ENCODE measurements around the gene TDRD7.
A peak's percentile ranks its signal among the peaks of the same experiment; 100 is the strongest.

Gene TDRD7, protein sequence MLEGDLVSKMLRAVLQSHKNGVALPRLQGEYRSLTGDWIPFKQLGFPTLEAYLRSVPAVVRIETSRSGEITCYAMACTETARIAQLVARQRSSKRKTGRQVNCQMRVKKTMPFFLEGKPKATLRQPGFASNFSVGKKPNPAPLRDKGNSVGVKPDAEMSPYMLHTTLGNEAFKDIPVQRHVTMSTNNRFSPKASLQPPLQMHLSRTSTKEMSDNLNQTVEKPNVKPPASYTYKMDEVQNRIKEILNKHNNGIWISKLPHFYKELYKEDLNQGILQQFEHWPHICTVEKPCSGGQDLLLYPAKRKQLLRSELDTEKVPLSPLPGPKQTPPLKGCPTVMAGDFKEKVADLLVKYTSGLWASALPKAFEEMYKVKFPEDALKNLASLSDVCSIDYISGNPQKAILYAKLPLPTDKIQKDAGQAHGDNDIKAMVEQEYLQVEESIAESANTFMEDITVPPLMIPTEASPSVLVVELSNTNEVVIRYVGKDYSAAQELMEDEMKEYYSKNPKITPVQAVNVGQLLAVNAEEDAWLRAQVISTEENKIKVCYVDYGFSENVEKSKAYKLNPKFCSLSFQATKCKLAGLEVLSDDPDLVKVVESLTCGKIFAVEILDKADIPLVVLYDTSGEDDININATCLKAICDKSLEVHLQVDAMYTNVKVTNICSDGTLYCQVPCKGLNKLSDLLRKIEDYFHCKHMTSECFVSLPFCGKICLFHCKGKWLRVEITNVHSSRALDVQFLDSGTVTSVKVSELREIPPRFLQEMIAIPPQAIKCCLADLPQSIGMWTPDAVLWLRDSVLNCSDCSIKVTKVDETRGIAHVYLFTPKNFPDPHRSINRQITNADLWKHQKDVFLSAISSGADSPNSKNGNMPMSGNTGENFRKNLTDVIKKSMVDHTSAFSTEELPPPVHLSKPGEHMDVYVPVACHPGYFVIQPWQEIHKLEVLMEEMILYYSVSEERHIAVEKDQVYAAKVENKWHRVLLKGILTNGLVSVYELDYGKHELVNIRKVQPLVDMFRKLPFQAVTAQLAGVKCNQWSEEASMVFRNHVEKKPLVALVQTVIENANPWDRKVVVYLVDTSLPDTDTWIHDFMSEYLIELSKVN

GRCh38 chr9:97411789-97412625, at the start of gene TDRD7:
TSS of gene TDRD7 (plus strand) at chr9:97412096. CDS start at chr9:97428466, 16,370 bp downstream.
- DNase-seq (ENCODE audit: insufficient read length, low spot score) (peak; percentile 92), FAIRE-seq (peak; percentile 67)

DNA sequence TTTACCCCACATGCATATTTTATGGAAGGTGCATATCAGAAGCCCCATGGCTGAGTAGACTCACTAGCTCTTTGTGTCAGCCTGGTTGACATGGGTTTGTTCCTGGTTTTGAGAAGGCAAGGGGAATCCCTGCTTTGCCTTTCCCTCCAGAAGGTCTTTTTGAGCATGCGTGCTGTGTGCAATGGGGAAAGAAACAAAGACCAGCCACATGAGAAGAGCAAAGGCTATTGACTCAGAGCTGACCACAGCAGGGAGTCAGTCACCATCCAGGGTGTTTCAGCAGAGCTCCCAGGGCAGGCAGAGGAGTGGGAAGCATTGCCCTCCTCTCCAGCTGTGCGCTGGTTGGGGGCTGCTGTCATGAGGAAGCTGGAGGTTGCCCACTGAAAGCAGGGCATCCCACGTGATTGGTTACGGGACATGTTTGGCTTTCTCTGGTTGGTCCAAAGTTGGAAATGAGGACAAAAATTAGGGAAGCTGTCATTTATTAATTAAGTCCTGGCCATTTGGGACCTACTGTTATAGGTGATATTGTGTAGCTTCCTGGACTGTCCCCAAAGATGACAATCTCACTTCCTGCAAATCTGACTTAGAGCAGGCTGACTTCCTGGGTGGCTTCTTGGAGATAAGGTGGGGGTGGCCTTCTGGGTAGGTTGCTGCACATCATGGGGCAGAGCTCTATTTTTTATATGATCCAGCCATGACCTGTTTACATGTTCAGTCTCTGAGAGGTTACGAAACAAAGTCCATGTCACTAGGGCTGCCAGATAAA, 48.9 kb upstream of the TDRD7 start:
- no peak for FAIRE-seq
- no peak for DNase-seq (ENCODE audit: insufficient read length, low spot score)

DNA sequence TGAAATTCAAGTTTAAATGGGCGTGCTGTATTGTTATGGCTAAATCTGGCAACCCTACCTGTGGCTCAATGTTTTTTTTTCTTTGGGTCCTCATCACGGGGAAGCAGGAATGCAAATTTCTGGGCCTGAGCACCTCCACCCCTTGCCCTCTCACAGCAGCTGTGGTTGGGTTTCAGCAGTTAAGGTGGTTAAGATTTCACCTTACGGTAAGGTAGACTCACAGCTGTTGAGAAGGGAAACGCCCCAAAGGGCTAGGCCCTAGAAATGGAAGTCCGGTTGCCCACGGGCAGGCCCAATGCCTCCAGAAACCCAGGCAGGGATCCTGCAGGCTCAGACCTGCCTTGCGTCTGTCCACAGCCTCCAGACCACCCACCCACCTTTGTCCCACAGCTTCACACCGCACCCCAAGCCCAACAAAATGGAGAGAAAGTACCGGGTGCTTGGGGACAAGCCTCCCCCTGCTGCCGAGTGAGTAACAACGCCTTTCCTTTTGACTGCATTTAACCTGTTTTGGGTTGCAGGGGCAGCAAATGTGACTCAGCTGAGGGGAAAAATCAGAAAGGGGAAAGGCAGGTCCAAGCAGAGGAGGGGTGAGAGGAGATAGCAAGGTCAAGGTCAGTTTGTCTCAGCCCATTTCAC, 48.1 kb upstream of the TDRD7 start:
- FAIRE-seq = no peak
- DNase-seq (ENCODE audit: insufficient read length, low spot score) = no peak

DNA sequence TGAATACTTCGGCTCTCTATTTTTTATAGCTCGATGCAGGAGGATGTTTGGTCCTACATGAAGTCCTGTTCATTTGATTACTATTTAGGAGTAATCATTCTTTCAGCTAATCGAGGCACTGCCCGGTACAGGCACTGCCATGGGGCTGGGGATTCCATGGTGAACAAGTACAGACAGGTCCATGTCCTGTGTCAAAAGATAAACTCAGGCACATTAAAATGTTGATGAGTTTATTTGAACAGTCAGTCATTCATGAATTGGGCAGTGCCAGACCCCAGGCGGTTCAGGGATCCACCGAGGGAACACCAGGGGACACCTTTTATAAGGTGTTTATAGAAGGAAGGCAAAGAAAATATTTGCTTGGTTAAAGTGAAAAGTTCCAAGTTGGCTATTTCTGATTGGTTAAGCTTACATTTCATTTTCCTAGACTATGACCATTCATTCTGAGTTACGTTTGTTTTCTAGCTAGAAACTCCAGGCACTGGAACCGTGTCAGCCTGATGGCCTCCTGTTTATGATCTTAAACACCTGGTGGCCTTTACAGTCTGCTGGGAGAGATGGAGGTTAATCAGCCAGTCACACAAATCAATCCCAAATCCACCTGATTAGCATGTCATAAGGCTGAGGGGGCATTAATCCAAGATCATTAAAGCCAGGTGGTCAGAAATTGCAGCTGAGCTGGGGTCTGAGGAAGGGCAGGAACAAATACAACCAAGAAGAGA, 47.0 kb upstream of the TDRD7 start:
- no peak for FAIRE-seq
- DNase-seq (ENCODE audit: insufficient read length, low spot score) = no peak

DNA sequence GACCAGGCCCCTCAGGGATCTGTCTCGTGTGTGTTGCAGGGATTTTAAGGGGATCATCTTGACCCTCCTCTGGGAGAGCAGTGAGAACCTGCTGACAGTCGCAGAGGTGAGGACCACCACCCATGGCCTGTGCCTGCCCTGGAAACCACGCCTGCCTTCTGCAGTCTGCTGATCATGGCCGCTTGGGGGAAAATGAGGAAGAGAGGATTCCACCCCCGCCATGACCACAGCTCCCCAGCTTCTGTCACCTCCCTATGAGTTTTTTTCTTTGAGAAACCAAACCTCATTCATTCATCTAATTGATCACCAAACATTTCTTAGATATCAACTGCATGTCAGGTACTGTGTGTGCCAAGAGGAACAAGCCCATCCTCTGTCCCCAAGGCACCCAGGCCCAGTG, 46.3 kb upstream of the TDRD7 start:
- DNase-seq (ENCODE audit: insufficient read length, low spot score) (no peak), FAIRE-seq (no peak)

DNA sequence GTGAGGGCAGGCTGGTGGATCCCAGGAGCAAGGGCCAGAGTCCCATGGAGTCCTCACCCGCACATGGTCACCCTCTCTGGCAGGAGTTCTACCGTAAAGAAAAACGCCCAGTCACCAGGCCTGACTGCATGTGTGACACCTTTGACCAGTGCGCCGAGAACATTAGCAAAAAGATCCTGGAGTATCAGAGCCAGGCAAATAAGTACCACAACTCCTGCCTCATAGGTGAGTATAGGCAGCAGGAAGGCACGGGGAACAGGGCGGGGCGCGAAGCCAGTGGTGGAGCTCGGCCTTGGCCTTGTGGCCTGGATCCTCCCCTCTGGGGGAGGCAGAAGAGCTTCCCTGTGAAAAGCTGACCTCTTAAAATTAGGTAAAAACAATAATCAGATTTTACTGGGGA, 45.4 kb upstream of the TDRD7 start:
- no peak for DNase-seq (ENCODE audit: insufficient read length, low spot score)

GRCh38 chr9:97366889-97367288, 45.0 kb upstream of the TDRD7 start:
- no peak for FAIRE-seq
- DNase-seq (ENCODE audit: insufficient read length, low spot score) = no peak

More for the DNA sequence above, 45.4 kb upstream of the TDRD7 start:
- FAIRE-seq = no peak

DNA sequence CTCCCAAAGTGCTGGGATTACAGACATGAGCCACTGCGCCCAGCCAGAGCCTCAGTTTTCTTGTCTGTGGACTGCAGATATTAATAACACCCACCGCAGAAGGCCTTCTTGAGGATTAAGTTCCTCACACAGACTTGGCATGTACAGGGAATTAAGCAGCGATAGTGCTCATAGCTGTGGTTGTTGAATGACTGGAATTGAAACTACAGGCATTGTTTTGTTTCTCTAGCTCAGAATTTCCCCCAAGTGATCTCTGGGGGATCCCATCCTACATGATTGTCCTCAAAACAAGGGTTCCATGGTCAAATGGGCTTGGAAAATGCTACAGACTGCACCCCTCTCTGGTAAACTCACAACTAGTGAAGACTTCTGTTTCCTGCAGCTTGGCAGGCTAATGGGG, 44.2 kb upstream of the TDRD7 start:
- FAIRE-seq = no peak

DNA sequence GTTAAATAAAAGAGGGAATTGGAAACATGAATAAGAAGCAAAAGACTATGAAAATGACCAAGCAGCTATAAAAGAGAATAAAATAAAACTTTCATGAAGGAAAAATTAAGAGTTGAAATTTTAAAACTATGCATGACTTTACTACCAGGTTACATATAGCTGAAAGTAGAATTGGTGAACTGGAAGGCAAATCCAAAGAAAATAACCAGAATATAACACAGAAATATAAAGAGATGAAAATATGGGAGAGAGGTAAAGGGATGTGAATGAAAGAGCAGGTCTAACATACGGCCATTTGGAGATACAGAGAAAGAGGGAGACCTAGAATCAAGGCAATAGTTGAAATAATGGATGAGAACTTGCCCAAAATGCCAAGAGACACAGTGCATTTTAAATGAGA, 42.9 kb upstream of the TDRD7 start:
- no peak for DNase-seq (ENCODE audit: insufficient read length, low spot score)
- no peak for FAIRE-seq

More for the DNA sequence above, 44.2 kb upstream of the TDRD7 start:
- no peak for DNase-seq (ENCODE audit: insufficient read length, low spot score)

GRCh38 chr9:97372580-97372979, 39.3 kb upstream of the TDRD7 start:
- FAIRE-seq = no peak

GRCh38 chr9:97373331-97373730, 38.6 kb upstream of the TDRD7 start:
- FAIRE-seq (no peak), DNase-seq (ENCODE audit: insufficient read length, low spot score) (no peak)

More at GRCh38 chr9:97372580-97372979, 39.3 kb upstream of the TDRD7 start:
- DNase-seq (ENCODE audit: insufficient read length, low spot score) = no peak

- no peak for FAIRE-seq
- DNase-seq (ENCODE audit: insufficient read length, low spot score) = no peak
Measured at GRCh38 chr9:97374811-97375210, 37.1 kb upstream of the TDRD7 start.

GRCh38 chr9:97376902-97377301, 35.0 kb upstream of the TDRD7 start:
- no peak for DNase-seq (ENCODE audit: insufficient read length, low spot score)
- no peak for FAIRE-seq

GRCh38 chr9:97382099-97382718, 29.7 kb upstream of the TDRD7 start:
- DNase-seq (ENCODE audit: insufficient read length, low spot score) (no peak), FAIRE-seq (no peak)

DNA sequence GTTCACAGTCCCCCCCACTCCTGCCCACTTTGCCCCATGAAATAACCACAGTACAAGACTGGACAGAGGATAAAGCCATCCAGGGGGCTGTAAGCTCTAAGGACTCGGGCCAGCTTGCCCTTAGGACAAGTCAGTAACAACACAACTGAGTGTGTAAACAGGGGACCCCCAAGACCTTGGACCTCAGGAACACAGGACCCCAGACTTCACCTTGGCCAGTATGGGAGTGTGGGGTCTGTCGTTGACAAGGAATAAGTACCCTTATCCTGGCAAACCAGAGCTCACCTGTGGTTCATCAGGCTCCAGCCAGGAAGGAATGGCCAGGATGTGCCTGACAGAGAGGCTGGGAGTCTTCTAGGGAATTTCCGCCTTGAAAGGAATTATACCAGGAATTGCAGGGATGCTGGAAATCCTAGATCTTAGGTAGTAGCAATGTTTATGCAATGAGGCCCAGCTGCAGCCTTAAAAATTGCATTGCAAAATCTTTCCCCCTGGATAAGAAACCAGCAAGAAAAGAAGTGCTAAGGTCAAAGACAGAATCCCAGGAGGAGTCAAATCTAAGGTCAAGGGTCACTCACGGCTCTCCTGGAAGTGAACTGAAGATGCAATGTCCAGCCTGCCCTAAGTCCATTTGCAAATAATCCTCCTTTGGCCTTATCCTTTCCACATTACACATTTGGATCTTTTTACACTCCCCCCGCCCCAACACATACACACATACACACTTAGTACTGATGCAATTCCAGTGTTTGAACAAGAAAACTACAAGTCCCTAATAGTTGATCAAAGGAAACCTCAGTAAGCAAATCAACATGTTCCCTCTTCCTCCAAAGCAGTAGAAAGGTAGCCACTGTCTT, 27.3 kb upstream of the TDRD7 start:
- DNase-seq (ENCODE audit: insufficient read length, low spot score) = no peak
- no peak for FAIRE-seq

DNA sequence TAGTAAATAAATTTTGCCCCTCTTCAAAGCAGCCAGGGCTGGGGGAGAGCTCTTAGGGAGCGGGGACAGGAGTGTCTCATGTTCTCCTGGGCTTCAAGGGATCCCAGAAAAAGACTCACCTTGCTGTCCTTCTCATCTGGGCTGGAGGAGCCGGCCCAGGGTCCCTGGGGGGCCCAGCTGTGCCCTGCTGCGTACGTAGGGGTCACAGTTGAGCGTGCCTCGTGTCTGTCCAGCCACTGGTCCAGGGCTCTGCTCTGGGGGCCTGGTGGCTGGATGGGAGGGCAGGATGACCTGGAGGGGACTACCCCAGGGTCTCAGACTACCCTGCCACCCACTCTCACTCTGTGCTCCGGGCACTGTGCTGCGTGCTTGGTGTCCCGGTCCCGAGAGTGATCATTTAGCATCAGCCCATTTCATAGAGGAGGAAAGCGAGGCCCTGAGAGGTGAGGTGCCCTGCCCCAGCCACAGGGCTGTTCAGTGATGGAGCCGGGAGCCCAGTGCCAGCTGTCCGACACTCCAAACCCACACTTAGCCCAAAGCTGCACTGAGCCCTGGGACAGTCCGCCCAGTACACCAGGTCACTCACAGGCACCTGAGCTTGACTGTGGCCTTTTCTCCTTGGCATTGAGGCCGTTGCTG, 26.2 kb upstream of the TDRD7 start:
- FAIRE-seq (no peak), DNase-seq (ENCODE audit: insufficient read length, low spot score) (no peak)

- FAIRE-seq = no peak
- DNase-seq (ENCODE audit: insufficient read length, low spot score) = no peak
Measured at GRCh38 chr9:97386265-97386633, 25.6 kb upstream of the TDRD7 start.
